Hepatocyte (in vitro differentiated cells): ENCODE data around the gene S100PBP.

ENCODE experiments used
- CTCF ChIP-seq: fragments of 200-600 bp; sonication (generic); IDR thresholded peaks from 2 replicates; pipeline ENCODE4 v1.5.1; 2016; ENCODE audit warnings: antibody characterized with exemption, mild to moderate bottlenecking; ENCODE audit not compliant: poor library complexity
- EZH2 ChIP-seq: fragments of 200-600 bp; sonication (generic); IDR thresholded peaks from 2 replicates; pipeline ENCODE4 v1.6.1; 2016; ENCODE audit warnings: antibody characterized with exemption, mild to moderate bottlenecking, borderline replicate concordance

- no peak for TF ChIP-seq CTCF
- no peak for TF ChIP-seq EZH2
These were observed 71.4 kb downstream of the S100PBP start for GRCh38 chr1:32888677-32889420.
